ENCODE data around the gene TOMM34. TPM values are rescaled to one million over a fixed set of nuclear protein-coding genes. Genes with fewer than 3 reads are reported as not detected.

The TOMM34 gene, protein sequence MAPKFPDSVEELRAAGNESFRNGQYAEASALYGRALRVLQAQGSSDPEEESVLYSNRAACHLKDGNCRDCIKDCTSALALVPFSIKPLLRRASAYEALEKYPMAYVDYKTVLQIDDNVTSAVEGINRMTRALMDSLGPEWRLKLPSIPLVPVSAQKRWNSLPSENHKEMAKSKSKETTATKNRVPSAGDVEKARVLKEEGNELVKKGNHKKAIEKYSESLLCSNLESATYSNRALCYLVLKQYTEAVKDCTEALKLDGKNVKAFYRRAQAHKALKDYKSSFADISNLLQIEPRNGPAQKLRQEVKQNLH
- 10 to 100 TPM; 10.6 to 17.0 TPM for total RNA-seq

DNA sequence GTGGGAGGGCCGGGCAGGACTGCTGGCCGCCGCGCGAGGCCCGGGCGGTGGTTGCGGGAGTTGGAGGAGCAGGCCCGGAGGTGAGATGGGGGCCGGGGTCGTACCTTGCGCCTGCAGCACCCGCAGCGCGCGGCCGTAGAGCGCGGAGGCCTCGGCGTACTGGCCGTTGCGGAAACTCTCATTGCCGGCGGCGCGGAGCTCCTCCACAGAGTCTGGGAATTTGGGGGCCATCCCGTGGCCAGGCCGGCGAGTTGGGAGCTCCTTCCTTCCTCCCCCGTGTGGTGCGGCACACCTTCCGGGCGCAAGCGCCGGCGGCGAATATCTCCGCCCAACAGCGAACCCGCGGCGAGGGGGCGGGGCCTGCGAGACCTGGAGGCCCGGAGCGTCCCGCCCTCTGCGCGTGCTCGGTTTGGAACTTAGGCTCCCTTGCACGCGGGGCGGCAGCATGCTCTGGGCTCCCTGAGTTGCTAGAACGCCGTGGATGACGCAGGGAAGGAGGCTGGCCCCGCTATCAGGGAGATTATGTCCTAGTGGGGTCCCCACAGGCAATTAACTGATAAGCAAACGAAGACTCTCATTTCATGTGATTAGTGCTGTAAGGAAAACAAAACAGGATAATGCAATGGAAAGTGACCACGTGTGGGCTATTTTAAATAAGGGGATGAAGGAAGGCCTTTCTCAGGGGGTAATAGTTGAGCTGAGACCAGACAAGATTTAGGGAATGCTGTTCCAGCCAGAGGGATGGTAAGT lies at the start of gene TOMM34:
Gene TOMM34, minus strand, starts transcription at position 295 of the 750 bp plus-strand sequence. Its CDS starts 64 bp downstream, at position 231.
- H3K4me1 ChIP-seq = peaks cover 0 to 20% of the 10 kb centered on the region in 2 donors
- TF ChIP-seq, protein P1, sequence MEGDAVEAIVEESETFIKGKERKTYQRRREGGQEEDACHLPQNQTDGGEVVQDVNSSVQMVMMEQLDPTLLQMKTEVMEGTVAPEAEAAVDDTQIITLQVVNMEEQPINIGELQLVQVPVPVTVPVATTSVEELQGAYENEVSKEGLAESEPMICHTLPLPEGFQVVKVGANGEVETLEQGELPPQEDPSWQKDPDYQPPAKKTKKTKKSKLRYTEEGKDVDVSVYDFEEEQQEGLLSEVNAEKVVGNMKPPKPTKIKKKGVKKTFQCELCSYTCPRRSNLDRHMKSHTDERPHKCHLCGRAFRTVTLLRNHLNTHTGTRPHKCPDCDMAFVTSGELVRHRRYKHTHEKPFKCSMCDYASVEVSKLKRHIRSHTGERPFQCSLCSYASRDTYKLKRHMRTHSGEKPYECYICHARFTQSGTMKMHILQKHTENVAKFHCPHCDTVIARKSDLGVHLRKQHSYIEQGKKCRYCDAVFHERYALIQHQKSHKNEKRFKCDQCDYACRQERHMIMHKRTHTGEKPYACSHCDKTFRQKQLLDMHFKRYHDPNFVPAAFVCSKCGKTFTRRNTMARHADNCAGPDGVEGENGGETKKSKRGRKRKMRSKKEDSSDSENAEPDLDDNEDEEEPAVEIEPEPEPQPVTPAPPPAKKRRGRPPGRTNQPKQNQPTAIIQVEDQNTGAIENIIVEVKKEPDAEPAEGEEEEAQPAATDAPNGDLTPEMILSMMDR (IDR thresholded peaks at IDR 0.05) = peak in 1 of 2 donors; percentile 13
- H3K36me3 ChIP-seq = peaks cover 9% of the 10 kb centered on the region
- H3K27me3 ChIP-seq = no peaks in the 10 kb centered on the region
- DNase-seq (ENCODE audit: low spot score) = peak; percentile 94
- H3K4me3 ChIP-seq = peak within 1 kb of the TSS; percentile 77 to 88
- H3K9me3 ChIP-seq = no peaks in the 10 kb centered on the region
- peak within 1 kb of the TSS; percentile 77 to 80 for H3K27ac ChIP-seq

DNA sequence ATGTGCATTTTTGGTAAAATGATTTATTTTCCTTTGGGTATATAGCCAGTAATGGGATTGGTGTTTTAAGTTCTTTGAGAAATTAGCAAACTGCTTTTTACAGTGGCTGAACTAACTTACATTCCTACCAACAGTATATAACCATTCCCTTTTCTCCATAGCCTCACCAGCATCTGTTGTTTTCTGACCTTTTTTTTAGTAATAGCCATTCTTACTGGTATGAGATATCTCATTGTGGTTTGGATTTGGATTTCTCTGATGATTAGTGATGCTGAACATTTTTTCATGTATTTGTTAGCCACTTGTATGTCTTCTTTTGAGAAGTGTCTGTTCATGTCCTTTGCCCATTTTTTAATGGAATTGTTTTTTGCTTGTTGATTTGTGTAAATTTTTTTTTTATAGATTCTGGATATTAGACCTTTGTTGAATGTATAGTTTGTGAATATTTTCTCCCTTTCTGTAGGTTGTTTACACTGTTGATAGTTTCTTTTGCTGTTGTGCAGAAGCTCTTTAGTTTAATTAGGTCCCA lies 48.4 kb upstream of the TOMM34 start:
- Histone ChIP-seq H3K9me3 (no peaks in the 10 kb centered on the region), H3K36me3 (peaks cover 15% of the 10 kb centered on the region), H3K27me3 (no peaks in the 10 kb centered on the region), H3K4me3 (no peak overlapping the region), H3K27ac (no peak overlapping the region), H3K4me1 (peaks cover 0 to 10% of the 10 kb centered on the region in 2 donors)
- TF ChIP-seq, protein P1 (IDR thresholded peaks at IDR 0.05) = no peak
- DNase-seq (ENCODE audit: low spot score) = no peak

DNA sequence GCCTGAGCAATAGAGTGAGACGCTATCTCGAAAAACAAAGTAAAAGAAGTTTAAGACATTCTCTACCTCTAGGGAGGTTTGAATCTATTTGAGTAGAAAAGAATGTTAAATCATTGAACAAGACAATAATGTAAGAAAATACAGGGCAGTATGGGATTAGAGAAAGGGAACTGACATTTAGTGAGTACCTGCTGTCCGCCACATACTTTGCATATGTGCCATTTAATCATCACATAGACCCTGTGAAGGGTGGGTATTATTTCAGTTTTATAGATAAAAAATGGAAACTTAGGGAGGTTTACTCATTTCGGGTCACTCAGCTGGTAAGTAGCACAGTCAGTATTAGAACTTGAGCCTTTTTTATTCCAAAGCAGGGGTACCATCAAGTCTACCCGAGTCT lies 37.5 kb upstream of the TOMM34 start:
- H3K36me3 ChIP-seq = peaks cover 42% of the 10 kb centered on the region
- no peaks in the 10 kb centered on the region for H3K27me3 ChIP-seq
- no peaks in the 10 kb centered on the region for H3K9me3 ChIP-seq
- H3K4me1 ChIP-seq = peaks cover 0 to 1% of the 10 kb centered on the region in 2 donors
- H3K27ac ChIP-seq = no peak overlapping the region
- TF ChIP-seq, protein P1 (IDR thresholded peaks at IDR 0.05) = no peak
- H3K4me3 ChIP-seq = no peak overlapping the region
- no peak for DNase-seq (ENCODE audit: low spot score)

DNA sequence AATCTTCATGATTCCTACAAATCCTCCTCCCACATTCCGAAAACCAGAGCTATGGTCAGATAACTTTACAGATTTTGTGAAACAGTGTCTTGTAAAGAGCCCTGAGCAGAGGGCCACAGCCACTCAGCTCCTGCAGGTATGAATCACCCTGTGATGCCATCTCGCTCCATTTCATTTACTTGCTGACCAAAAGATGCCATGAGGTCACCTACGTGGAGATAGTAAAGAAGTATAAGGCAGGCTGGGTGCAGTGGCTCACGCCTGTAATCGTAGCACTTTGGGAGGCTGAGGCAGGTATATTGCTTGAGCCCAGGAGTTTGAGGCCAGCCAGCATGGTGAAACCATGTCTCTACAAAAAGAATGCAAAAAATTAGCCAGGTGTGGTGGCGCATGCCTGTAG lies 37.0 kb upstream of the TOMM34 start:
- no peak for DNase-seq (ENCODE audit: low spot score)
- TF ChIP-seq, protein P1 (IDR thresholded peaks at IDR 0.05) = no peak
- Histone ChIP-seq H3K4me3 (no peak overlapping the region), H3K9me3 (no peaks in the 10 kb centered on the region), H3K27me3 (no peaks in the 10 kb centered on the region), H3K27ac (no peak overlapping the region), H3K4me1 (peaks cover 0 to 6% of the 10 kb centered on the region in 2 donors), H3K36me3 (peaks cover 42% of the 10 kb centered on the region)

DNA sequence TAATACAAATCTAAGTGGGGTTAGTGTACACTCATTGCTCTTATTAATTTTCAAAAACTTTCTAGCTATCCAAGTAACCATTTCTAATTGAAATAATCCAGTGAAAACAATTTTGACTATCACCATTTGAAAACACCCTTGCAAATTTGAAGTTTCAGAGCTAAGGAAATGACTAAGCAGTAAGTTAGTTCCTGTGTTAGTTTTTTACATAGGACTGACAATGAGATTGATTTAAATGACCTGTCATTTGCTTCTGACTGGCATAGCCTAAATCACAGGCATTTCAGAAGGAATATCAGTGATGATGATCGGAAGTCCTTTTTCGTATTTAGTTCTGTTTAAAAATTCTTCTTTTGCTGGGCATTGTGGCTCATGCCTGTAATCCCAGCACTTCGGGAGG lies 33.1 kb upstream of the TOMM34 start:
- TF ChIP-seq, protein P1 (IDR thresholded peaks at IDR 0.05) = no peak
- no peak for DNase-seq (ENCODE audit: low spot score)
- H3K9me3 ChIP-seq = no peaks in the 10 kb centered on the region
- H3K4me1 ChIP-seq = peaks cover 0 to 26% of the 10 kb centered on the region in 2 donors
- H3K27me3 ChIP-seq = no peaks in the 10 kb centered on the region
- peaks cover 28% of the 10 kb centered on the region for H3K36me3 ChIP-seq
- no peak overlapping the region for H3K4me3 ChIP-seq
- peak overlapping the region; percentile 12 to 17 for H3K27ac ChIP-seq

Measured in right atrium auricular region (tissue), 2 donors.